Kasumi-1 (cell line): ENCODE measurements around the gene NCKAP5.

Experiments used
- DNase-seq, 2 experiments: peaks; one replicate each; lab custom pipeline; 2025; lab: John Stamatoyannopoulos, UW

Gene NCKAP5

DNA sequence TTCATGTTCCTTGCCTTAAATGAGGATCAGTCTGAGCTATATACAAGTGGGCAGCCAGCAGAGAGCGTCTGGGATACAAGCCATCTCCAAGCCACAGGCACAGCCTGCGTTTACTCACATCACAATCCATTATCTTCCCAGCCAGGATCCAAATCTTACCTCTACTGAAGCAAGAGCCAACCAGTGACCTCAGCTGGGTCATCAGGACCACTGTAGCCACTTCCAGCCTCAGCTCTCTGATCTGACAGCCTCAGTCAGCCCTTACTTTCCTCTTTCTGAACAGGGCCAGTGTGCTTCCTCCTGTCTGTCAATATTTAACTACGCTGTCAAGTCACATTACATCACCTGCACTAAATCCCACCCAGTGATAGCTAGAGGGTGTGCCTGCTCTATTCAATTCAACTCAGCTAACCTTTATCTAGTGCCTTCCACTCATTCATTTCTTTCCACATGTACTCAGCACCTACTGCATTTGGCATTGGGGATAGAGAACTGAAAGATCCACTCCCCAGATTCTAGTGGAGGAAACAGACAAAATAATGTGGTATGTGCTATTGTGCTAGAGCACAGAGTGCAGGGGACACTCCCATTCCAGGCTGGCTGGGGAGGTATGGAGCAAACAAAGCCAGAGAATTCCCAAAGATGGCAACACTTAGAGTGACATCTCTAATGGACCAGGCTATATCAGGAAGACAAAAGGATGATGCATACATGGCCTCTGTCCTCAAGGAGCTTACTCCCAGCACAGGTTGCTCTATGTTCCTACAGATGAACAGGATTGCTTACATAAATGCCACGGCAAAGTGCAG is 146.5 kb downstream of the NCKAP5 start:
- no peak for DNase-seq

DNA sequence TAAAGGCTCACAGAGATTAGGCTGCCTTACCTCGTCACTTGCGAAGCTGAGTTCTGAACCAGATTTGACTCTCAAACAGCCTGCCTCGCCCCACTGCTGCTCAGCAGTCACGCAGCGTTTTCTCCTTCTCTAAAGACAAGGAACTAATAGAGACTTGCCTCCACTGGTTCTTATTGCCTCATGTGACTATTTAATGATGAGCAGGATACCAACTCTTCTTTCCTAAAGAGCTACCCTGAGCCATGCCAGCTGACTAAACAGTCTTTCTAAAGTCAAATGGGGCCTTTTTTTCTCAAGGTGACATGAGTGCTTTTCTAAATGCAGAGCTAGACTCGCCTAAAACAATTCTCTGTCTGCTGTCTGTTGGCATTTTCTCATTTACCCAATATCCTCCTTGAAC is 147.5 kb downstream of the NCKAP5 start:
- no peak for DNase-seq

DNA sequence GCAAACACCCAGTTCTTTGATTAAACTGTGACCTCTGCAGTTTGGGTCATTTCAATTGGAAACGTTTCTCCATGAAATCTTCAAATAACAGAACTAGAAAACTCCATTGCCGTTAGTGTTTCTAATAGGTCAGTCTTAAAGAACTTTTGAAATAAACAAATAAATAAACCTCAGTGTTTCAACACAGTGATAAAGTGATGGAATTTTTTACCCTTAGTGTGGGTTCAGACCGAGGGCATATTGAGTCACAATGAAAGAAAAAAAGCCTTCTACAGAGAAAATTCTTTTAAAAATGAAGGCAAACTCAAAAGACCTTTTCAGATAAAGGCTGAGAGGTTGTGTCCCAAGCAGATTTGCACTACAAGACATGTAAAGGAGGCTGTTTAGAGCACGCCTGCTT is 149.6 kb downstream of the NCKAP5 start:
- no peak for DNase-seq

DNA sequence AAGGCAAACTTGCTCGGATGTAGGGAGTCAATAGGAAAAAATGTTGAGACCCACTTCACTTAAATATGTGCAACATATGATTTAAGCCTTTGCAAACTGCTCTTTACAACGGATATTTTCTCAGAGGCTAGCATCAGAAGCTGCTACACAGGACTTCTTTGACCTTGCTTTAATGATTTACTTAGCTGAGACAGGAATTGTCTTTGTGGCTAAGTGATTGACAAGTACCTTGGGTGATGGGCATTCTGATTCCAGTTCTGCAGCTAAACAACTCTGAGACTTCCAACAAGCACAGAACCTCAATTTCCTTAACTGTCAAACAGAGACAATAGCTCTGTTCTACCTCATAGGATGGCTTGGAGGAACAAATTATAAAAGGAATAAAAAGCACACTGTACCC is 150.2 kb downstream of the NCKAP5 start:
- no peak for DNase-seq

DNA sequence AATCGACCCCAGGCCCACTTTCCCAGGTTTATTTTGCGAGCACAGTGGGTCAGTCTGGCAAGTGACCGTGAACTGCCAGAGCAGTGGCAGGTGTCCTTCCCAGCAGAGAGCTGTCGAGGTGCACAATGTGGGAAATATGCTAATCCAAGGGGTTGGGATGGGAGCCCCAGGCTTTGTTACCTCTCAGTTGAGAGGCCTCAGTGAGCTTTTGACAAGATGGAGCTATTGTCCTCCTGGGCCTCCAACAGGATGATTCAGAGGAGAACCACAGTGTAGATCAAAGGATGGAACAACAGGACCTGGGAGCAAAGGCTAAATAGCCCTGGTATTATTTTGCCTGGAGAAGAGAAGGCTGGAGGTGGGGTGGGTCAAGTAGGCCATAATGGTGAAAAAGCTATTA is 150.8 kb downstream of the NCKAP5 start:
- DNase-seq: no peak

DNA sequence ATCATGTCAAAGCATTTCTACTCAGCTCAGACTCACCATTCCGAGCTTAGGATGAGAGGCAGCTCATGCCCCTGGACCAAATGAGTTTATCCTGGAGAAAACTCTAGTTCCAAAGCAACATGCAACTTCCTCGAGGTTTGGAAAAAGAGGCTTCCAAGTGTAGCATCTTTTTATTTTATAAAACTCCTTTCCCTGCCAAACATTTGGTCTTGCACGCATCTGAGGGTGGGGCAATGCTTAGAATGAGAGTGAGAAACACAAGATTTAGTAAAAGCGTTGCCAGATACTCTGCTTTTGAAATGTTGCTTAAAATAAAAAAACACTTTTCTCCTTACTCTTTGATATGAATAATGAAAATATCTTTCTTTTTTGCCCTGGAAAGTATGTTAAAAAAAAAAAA is 151.5 kb downstream of the NCKAP5 start:
- DNase-seq: no peak

DNA sequence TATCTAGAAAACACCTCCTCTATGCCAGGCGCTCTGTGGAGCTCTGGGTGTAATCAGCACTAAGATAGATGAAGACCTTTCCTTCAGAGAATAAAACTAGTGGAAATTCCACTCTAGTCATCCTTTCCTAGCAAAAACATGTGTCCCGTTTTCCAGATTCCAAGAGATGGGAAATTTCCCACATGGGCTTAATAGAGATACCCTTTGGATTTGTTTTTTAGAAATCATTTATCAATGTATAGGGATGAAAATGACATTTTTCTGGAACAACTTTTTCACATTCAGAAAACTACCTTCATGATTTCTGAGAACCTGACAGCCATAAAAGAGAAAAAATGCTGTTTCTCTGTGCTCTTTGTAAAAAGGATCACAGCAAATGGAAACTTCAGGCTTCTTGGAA is 152.1 kb downstream of the NCKAP5 start:
- no peak for DNase-seq

DNA sequence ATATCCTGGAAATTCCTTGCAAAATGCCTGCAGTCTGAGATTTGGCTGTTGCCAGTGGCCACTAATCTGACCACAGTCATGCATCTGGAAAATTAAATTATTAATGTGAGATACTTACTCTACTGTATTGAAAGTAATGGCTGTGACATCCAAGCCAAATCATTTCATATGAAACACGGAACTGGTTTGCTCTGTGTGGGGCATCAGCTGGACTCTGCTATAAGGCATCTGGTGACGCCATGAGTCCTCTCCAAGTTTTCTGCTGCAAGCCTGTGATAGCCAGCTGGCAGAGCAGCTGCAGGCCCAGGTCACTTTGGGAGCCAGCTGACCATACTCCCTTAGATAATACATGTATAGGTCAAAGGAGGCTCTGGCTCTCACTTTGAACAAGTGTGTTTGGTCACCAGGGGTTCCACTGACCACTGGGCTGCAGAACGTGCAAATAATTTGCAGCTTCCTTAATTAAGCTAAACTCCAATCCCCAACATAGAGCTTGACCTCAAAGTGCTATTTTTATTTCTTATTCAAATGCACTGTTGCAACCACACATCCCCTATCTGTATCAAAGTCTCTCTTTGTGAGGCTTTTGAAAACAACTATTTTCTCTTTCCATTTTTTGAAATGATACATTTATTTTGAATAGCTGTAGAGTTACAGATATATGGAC is 152.9 kb downstream of the NCKAP5 start:
- no peak for DNase-seq

DNA sequence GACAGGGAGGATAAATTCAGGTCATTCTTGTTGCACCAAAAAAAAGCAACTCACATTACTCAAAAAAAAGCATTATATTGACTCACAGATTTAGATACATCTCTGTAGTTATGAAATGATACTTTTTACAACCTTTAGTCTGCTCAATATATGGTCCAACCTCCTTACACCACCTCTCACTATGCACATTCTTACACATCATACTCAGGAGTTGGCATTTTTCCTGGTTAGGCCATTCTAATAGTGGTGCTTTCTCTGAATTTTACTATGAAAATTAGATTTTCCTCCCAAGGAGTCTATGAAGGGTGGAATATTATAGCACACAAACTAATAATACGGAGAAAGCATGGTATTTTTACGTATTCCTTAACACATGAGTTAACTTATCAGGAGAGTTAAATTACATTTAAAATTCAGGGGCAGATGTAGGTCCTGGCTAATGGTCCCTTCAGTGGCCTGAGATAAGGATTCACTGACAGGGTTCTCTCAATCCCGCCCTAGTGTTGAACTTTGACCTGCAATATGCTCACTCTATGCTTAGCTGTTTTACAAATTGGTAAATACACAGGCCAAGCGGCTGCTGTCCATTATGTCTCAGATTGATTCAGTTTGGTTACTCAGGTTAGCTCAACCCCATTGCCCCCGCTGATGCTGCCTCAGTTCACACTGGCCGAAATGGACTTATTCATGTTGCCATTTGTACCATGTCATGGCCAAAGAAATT is 153.6 kb downstream of the NCKAP5 start:
- no peak for DNase-seq

DNA sequence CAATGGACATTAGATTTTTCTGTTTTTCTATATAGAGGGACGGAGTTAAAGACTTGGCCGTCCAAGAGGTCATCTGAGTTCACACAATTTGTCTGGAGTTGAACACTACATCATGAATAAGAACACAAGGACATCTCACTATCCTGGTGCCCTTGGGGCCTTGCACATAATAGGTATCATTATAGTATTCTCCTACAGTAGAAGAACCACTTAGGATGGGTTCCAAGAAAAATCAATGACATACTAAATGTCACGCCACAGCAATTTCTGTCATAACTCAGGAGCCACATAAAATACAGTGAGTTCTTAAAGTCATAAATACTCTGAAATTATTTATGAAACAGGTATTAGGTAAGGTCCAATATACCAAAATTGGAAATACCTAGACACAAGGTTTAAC is 154.4 kb downstream of the NCKAP5 start:
- no peak for DNase-seq

DNA sequence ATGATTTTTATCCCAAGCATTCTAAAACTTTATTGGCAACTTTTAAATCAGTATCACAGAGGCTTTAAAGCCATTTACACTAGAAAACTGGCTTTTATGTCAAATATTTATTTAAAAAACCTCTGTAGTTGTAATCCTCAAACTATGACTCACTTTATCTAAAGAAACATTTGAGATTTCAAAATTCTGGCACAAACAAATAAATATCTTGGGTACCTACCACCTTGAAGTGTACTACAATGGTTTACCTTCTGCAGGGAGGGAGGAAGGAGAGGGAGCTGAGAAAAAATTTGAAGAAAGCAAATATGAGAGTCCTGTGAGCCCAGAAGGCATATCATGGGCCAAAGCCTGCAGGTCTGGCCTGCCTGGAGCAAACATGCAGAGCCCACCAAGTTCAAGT is 155.6 kb downstream of the NCKAP5 start:
- no peak for DNase-seq

DNA sequence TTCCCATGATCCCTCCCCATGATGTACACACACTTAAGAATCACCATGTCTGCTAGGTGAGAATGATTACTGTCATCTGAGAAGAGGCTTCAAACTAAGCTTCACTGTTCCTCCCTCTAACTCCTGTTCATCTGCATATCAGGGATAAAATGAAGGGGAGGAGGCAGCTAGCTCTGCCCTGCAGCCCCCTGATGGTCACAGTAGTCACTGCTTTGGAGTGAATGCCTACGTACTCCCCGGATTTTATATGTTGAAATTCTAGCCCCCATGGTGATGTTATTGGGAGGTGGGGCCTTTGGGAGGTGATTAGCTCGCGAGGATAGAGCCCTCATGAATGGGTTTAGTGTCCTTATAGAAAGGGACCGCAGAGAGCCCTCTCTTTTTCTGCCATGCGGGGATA is 156.4 kb downstream of the NCKAP5 start:
- DNase-seq: no peak

DNA sequence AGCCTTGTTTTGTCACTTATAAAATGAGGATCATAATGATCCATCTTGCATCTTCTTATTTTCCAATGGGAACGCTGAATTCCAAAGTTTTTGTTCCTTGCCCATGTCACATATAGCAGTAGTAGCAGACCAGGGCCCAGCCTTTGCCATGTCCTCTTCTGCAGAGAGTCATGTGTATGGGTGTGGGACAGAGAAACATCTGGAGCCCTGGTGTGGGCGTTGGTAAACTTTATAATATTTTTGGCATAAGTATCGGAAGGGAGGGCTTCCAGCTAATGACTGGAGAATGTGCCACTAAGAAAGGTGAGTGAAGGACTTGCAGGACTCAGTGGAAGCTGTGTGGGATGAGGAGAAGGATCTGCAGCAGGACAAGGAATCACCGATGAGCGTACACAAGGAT is 157.2 kb downstream of the NCKAP5 start:
- no peak for DNase-seq

DNA sequence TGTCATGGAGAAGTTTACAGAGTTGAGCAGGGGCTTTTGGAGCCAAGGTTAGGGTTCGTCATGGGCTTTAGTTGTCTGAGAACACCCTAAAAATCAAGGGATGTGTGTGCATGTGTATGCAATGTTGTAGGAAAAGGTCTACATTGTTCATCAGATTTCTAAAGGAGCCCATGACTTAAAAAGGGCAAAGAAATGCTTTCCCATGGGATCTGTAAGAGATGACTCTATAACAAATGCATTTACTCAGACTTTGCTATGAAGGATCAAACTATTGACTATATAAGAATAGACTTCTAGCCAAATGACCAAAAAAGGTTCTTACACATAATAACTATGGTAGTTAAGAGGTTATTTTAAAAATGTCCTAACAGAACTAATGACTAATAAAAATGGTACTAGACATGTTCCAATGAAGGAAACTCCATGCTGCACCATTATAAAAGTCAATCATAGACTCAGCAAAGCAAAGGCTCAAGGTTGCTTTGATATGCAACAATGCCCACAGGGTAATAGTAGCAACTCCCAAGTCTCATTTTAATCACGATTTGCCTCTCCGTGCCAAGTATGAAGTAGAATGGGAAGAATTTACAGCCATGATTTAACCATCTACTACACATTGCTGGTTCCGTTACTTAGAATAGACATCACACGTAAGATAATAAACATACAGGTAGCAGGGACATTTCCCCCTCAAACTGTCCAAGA is 158.5 kb downstream of the NCKAP5 start:
- DNase-seq: no peak

DNA sequence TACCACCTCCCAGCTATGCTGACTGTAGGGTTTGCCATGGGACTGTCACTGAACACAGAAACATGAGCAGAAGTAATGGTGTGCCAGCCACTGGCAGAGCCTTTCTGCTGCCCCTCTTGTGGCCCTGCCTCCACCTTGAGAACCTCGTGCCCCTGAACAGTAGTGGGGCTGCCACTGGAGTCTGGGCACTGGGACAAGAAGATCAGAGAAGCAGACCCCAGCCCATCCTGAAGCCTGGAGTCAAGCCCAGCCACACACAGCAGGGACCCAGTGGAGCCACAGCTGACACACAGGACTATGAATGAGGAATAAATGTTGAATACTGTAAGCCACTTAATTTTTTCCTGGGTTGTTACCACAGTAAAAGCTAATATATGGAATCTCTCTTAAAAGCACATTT is 159.6 kb downstream of the NCKAP5 start:
- DNase-seq: no peak

DNA sequence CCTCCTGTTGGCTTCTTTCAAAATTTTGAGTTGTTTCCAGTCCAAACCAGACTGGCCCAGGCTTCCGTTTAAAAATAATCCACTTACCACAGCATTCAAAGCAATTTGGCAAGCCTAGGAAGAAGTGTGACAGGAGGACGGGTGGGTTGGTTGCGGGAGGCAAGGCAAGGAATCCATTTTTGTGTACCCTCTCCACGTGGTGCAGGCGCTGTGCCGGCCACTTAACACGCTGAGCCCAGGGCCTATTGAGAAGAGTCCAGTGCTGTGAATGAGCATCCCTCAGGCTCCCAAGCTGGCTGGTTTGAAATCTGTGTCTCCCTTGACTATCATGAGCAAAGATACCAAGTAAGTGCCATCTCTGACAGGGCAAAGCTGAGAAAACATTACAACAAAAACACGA is 160.9 kb downstream of the NCKAP5 start:
- DNase-seq: no peak

DNA sequence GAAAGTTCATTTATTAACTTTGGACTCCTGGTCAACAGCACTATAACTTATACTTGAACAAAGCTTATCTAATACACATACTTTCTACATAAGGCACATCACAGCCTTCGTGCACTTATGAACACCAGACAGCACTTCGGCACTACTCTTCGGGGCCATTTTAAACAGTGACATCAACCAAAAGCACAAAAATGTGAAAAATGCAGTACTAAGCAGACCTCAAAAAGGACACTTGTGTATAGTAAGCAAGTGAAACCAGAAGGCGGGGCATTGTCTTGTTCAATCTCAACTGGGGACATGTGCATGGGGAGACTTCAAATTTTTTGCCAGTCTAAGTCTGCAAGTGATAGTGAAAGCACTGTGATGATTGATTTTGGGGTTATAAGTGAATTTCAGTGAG is 163.0 kb downstream of the NCKAP5 start:
- DNase-seq: no peak

DNA sequence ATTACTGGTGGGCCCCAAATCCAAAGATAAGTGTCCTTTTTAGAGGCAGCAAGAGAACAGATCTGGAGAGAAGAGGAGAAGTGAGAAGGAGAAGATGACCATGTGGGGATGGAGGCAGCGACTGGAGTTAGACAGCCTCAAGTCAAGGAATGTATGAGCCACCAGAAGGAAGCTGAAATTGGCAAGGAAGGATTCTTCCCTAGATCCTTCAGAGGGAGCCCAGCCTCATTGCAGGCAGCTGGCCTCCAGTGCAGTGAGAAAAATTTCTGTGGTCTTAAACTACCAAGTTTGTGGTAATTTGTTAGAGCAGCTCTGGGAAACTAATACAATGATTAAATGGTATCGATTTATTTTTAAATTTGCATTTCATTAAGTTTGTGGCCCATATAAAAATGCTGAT is 167.9 kb downstream of the NCKAP5 start:
- DNase-seq: no peak

DNA sequence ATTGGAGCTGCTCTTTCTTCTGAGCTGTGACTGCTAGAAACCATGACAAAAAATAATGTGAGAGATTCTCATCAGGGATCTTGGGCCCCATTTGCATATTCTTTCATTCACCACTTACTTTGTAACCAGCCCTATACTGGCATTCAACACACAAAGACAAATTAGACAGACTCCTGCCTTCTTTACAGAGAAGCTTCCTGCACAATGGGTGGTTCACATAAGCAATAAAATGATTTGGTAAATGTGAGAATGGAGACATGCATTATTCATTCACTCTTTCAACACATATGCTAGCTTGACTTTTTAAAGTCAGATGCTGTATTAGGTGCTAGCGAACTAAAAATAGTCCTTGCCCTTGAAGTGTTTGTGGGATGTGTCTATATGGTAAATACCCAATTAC is 174.4 kb downstream of the NCKAP5 start:
- no peak for DNase-seq

DNA sequence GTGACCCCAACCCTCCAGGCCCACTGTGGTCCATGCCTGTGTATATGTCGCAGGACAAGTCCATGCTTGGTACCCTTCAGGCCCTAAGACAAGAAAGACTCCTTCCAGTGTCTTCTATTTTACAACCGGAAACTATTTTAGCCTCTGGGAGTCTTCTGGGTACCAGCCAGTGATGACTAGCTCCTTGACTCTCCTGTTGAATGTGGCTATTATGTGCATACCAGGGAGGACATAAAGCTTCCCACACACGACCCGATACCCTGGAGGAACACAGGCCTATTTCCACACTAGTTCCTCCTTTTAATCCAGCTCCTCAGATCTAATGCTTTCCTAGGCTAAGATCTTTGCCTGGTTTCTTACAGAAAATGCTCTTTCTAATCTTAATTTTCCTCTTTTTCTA is 178.1 kb downstream of the NCKAP5 start:
- no peak for DNase-seq

DNA sequence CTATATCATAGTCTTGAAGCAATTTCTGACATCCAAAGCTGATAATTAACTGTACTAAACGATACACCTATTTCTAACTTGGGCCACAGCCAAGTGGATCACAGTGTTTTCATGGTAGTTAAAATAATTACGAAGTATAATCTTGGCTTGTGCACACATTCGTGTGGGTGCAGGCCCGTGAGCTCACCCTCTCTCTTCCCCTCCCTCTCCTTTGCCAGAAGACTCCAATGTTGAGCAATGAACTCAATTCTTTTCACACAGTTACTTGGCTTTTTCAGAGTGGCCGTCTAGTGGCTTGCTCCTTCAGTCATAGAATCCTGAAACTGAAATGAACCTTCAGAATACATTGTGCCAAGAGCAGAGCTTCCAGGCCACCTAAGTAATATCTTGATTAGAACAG is 178.7 kb downstream of the NCKAP5 start:
- DNase-seq: no peak

DNA sequence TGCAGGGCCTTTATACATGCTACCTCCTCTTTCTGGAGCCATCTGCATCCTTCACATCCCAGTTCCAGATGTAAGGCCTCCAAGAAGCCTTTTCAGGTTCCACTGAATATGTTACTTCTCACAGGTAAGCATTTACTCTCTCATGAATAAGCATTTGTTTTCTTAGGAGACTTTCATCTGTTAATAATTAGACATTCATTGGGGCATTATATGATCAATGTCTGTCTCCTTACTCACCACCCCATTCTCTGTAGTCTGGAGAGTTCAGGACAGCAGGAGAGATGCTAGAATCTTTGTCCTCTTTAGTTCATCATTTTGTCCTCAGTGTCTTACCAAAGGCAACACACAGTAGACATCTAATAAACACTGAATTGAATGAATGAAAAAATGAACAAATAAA is 185.7 kb downstream of the NCKAP5 start:
- DNase-seq: no peak

DNA sequence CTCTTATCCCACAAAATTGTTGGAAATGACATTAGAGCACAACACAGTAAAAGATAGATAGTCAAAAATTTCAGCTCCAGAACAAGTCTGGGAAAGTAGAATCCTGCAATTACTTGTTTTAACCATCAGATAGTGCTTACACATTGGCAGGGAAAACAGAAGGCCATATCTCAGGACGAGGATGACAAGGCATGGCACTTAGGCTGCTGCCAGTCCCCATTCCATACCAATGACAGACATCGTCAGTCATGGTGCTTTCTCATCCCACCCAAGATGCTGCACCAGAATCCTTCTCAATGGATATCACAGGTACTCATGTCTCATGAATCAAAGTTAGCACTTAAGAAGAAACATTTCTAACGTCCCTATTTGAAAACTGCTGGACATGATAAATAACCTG is 187.3 kb downstream of the NCKAP5 start:
- DNase-seq: no peak
